Measurements from ENCODE around the gene LRRC8D.

LRRC8D gene

DNA sequence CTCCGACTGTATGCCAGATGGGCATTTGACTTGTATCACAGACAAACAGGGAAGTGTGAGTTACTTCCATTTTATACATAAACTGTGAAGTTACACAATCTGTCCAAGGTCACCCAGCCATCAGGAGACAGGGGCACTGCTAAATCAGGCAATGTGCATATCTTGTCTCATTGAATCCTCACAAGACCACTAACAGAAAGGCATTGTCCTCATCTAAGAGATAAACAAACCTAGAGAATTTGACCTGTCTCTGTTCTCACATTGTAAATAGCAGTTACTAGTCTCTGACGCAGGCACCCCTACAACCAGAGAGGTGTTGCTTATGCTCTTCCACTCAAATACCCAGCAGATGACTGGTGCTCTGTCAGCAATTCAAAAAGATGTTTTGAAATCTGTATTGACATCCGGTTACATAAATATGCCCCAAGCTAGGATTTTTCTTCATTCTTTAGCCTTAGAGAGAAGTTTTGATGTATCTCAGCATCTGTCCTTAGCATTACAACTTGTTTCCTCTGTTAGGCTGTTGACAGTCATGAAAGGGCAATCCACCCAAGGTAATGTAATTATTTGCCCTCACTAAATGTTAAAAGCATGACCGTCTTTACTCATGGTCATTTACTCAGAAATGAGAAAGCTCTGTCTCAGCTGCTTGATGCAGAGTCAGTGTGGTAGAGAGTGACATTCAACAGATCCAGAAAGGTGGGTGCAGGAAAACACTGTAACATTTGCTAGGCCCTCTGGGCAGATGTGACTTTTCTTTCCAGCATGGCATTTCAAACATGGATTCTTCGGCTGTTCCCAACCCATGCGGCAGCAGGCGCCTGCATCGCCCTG is 122.2 kb downstream of the LRRC8D start:
- Histone ChIP-seq H3K4me3 (ENCODE audit: low read depth, low read length) (no peak overlapping the region), H3K36me3 (ENCODE audit: control insufficient read depth, insufficient read depth, low read length) (no peaks in the 10 kb centered on the region), H3K27me3 (ENCODE audit: control insufficient read depth, insufficient read depth, low read length) (no peaks in the 10 kb centered on the region), H3K4me1 (ENCODE audit: control insufficient read depth, insufficient read depth, low read length) (peaks cover 29% of the 10 kb centered on the region), H3K9ac (ENCODE audit: low read depth, low read length) (no peak overlapping the region), H3K9me3 (ENCODE audit: control insufficient read depth, insufficient read depth, low read length) (no peaks in the 10 kb centered on the region)

DNA sequence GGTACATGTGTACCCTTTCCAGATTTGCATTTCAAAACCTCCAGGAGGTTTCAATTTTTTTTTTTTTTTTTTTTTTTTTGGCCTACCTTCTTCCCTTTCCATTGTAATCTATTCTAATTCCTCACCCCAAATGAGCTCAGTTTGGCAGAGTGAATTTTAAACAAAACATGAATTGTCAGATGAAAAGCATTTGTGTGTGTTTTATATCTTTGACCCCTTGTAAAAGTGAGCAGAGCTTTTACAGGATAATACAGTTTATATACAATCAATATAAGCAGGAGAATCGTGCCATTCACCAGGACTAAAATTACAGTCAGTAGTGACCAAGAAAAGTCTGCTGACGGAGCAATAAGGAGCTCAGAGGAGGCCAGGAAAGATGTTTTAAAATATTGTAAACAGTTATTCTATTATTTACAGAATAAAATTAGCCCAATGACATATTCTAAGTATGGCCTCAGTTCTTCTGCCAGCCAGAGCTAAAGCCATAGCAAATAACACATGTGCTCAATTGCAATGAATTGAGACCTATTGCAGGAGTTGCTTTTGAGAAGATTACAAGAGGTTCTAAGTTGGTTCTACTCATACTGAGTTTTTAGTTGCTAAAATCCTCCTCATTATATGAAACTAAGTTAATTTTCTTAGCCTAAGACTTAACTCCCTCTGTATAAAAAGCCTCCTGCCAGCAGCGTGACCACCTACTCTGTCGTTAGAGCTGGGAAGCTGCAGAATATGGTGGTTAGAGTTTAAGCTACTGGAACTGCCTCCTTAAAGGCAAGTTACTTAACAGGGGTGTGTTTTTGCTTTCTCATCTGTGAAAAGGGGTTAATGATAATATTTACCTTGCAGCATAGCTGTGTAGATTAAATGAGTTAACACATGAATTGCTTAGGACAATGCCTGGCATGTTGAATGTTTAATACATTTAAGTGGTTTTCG is 123.3 kb downstream of the LRRC8D start:
- Histone ChIP-seq H3K9me3 (ENCODE audit: control insufficient read depth, insufficient read depth, low read length) (no peaks in the 10 kb centered on the region), H3K27me3 (ENCODE audit: control insufficient read depth, insufficient read depth, low read length) (no peaks in the 10 kb centered on the region), H3K9ac (ENCODE audit: low read depth, low read length) (no peak overlapping the region), H3K4me1 (ENCODE audit: control insufficient read depth, insufficient read depth, low read length) (peaks cover 23% of the 10 kb centered on the region), H3K4me3 (ENCODE audit: low read depth, low read length) (no peak overlapping the region), H3K36me3 (ENCODE audit: control insufficient read depth, insufficient read depth, low read length) (no peaks in the 10 kb centered on the region)

DNA sequence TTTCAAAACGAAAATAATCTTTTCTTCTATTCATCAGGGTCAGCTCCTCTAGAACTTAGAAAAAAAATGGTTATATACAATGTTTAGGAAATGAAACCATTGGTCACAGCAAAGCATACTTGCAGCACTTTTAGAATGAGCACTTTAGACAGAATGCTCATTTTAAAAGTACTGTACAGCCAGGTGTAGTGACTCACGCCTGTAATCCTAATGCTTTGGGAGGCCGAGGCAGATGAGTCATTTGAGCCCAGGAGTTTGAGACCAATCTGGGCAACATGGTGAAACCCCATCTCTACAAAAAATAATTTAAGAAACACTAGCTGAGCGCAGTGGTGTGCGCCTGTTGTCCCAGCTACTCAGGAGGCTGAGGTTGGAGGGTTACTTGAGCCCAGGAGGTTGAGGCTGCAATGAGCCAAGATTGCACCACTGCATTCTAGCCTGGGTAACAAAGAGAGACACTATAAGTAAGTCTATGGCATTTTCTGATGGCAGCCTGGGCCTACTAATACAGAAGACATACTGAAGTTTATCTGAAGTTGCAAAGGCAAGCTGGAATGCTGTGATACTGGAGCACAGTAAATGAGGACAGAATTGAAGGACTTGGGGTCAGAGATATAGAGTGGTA is 125.1 kb downstream of the LRRC8D start:
- Histone ChIP-seq H3K4me3 (ENCODE audit: low read depth, low read length) (no peak overlapping the region), H3K36me3 (ENCODE audit: control insufficient read depth, insufficient read depth, low read length) (no peaks in the 10 kb centered on the region), H3K4me1 (ENCODE audit: control insufficient read depth, insufficient read depth, low read length) (peaks cover 23% of the 10 kb centered on the region), H3K27me3 (ENCODE audit: control insufficient read depth, insufficient read depth, low read length) (no peaks in the 10 kb centered on the region), H3K9me3 (ENCODE audit: control insufficient read depth, insufficient read depth, low read length) (no peaks in the 10 kb centered on the region), H3K9ac (ENCODE audit: low read depth, low read length) (no peak overlapping the region)

DNA sequence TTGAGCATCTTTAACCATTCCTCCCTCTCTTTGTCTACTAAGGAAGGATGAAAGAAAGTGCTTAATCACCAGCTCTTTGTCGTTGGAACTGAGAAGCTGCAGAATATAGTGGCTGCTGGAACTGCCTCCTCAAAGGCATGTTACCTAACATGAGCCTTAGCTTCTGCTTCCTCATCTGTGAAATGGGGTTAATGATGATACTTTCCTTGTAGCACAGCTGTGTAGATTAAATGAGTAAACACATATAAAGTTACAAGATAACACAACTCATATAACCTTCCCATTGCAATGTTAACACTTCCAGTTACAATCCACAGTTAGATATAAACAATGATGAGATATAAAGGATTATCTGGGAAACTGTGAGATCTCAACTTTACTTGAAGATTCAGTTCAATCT is 125.7 kb downstream of the LRRC8D start:
- Histone ChIP-seq H3K36me3 (ENCODE audit: control insufficient read depth, insufficient read depth, low read length) (no peaks in the 10 kb centered on the region), H3K4me1 (ENCODE audit: control insufficient read depth, insufficient read depth, low read length) (peaks cover 23% of the 10 kb centered on the region), H3K4me3 (ENCODE audit: low read depth, low read length) (no peak overlapping the region), H3K9ac (ENCODE audit: low read depth, low read length) (no peak overlapping the region), H3K9me3 (ENCODE audit: control insufficient read depth, insufficient read depth, low read length) (no peaks in the 10 kb centered on the region), H3K27me3 (ENCODE audit: control insufficient read depth, insufficient read depth, low read length) (no peaks in the 10 kb centered on the region)

DNA sequence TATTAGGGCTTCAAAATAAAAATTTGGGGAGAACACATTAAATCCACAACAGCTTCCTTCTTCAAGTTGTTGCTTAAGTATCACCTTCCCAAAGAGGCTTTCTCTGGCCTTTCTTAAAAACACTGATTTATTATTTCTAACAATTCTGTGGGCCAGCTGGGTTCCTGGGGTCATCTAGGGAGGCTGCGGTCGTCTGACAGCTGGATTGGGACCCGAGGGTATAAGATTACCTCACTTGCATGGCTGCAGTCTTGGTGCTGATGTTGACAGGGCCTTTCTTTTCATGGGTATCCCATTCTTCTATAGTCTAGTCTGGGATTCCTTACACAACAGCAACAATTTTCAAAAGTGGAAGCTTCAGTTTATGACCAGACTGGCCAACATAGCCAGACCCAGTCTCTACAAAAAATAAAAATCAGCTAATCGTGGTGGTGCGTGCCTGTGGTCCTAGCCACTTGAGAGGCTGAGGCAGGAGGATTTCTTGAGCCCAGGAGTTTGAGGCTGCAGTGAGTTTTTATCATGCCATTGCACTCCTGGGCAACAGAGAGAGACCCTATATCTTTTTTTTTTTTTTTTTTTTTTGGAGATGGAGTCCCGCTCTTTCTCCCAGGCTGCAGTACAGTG is 128.0 kb downstream of the LRRC8D start:
- no peaks in the 10 kb centered on the region for H3K36me3 ChIP-seq (ENCODE audit: control insufficient read depth, insufficient read depth, low read length)
- no peaks in the 10 kb centered on the region for H3K27me3 ChIP-seq (ENCODE audit: control insufficient read depth, insufficient read depth, low read length)
- H3K9me3 ChIP-seq (ENCODE audit: control insufficient read depth, insufficient read depth, low read length): no peaks in the 10 kb centered on the region
- peaks cover 19% of the 10 kb centered on the region for H3K4me1 ChIP-seq (ENCODE audit: control insufficient read depth, insufficient read depth, low read length)
- H3K9ac ChIP-seq (ENCODE audit: low read depth, low read length): no peak overlapping the region
- no peak overlapping the region for H3K4me3 ChIP-seq (ENCODE audit: low read depth, low read length)

DNA sequence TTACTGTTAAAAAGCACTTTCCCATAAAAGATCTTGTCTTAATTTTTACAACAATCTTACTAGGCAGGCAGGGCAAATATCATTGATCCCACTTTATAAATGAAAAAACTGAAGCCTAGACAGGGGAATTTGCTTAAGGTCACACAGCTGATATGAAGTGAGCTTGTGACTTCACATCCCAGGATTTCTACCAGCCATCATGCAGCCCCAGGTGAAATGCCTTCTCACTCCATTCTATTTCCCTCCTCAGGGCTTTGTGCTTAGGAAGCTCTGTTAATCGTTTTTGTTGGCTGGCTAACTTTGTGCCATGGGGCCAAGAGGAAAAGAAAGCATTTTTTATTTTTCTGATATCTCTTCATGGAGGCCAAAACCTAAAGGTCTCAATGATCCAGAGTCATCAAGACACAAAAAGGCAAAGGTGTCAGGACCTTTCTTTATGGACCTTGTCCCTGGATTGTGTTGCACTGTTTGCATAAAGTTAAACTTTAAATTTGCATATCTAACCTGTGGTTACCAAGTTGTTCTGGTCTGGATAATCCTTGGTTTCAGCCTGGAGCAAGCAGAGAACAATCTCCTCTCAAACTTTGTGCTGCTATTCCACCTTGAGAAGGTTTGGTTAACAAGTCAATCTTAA is 129.3 kb downstream of the LRRC8D start:
- H3K9ac ChIP-seq (ENCODE audit: low read depth, low read length): no peak overlapping the region

DNA sequence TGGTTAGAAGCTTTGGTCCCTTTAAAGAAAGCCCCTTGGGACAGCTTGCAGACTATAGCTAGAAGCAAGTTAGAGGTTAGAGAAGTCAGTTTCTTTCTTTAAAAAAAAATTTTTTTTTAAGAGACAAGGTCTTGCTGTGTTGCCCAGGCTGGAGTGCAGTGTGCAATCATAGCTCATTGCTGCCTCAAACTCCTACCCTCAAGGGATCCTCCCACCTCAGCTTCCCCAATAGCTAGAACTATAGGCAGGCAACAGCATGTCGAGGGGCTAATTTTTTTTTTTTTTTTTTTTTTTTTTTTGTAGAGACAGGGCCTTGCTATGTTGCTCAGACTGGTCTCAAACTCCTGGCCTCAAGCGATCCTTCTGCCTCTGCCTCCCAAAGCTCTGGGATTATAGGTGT is 129.9 kb downstream of the LRRC8D start:
- H3K9ac ChIP-seq (ENCODE audit: low read depth, low read length): no peak overlapping the region
- peaks cover 17% of the 10 kb centered on the region for H3K4me1 ChIP-seq (ENCODE audit: control insufficient read depth, insufficient read depth, low read length)
- no peaks in the 10 kb centered on the region for H3K9me3 ChIP-seq (ENCODE audit: control insufficient read depth, insufficient read depth, low read length)
- no peaks in the 10 kb centered on the region for H3K27me3 ChIP-seq (ENCODE audit: control insufficient read depth, insufficient read depth, low read length)
- no peaks in the 10 kb centered on the region for H3K36me3 ChIP-seq (ENCODE audit: control insufficient read depth, insufficient read depth, low read length)
- no peak overlapping the region for H3K4me3 ChIP-seq (ENCODE audit: low read depth, low read length)

More for the DNA sequence above, 129.3 kb downstream of the LRRC8D start:
- Histone ChIP-seq H3K9me3 (ENCODE audit: control insufficient read depth, insufficient read depth, low read length) (no peaks in the 10 kb centered on the region), H3K4me3 (ENCODE audit: low read depth, low read length) (no peak overlapping the region), H3K4me1 (ENCODE audit: control insufficient read depth, insufficient read depth, low read length) (peaks cover 17% of the 10 kb centered on the region), H3K27me3 (ENCODE audit: control insufficient read depth, insufficient read depth, low read length) (no peaks in the 10 kb centered on the region), H3K36me3 (ENCODE audit: control insufficient read depth, insufficient read depth, low read length) (no peaks in the 10 kb centered on the region)

DNA sequence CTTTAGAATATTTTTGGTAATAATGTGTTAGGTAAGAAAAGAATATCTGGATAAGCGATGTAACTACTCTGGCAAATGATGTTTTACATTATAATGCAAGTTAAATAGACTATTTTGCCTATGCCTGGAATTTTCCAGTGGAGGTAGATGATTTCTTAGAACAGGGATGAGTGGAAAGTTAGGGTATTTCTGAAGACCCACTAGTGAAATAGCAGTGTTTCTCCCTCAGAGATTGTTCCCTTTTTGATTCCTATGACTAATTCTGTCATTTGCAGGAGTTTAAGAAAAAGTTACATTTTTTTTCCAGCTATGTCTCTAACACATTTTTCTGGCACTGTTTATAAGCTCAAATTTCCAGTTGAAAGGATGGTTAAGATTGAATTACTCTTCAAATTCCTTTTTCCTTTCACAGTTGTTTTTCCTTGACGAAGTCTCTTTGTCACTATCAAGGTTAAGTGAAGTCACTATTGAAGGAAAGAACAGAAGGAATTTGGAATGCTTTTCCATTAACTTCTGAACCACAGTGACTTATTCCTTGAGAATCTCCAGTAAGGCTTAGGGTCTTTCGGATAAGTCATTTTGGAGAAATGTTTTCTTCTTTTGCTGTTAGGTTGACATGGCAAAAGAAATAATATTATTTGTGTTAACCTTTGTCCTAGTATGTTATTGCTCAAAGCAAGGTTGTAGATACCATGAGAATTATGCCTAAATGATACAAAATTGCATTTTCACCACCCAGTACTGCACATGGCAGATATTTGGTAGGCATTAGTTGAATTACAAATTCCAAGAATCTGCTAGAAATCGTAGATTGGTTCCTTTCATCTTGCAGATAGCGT is 131.2 kb downstream of the LRRC8D start:
- Histone ChIP-seq H3K4me1 (ENCODE audit: control insufficient read depth, insufficient read depth, low read length) (peaks cover 18% of the 10 kb centered on the region), H3K36me3 (ENCODE audit: control insufficient read depth, insufficient read depth, low read length) (no peaks in the 10 kb centered on the region), H3K27me3 (ENCODE audit: control insufficient read depth, insufficient read depth, low read length) (no peaks in the 10 kb centered on the region), H3K9me3 (ENCODE audit: control insufficient read depth, insufficient read depth, low read length) (no peaks in the 10 kb centered on the region), H3K4me3 (ENCODE audit: low read depth, low read length) (no peak overlapping the region), H3K9ac (ENCODE audit: low read depth, low read length) (no peak overlapping the region)

DNA sequence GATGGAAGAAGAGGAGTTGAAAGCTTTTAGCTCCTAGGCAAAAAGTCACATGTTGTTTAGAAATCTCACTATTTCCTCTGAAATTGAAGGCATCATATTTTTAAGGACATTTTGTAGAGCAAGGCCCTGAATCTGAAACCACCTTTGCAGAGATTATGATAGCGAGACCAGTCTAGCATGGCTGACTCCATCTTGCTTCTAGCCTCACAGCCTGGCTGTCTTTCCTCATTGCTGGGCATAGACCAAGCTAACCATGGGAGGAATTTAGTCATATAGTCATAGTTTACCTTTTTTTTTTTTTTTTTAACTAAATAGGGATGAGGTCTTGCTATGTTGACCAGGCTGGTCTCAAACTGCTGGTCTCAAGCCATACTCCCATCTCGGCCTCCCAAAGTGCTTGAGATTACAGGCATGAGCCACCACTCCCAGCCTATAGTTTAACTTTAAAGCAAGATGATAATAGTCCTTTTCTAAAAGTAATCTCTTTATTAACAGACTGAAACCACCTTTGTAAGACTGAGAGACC is 131.8 kb downstream of the LRRC8D start:
- Histone ChIP-seq H3K4me1 (ENCODE audit: control insufficient read depth, insufficient read depth, low read length) (peaks cover 20% of the 10 kb centered on the region), H3K9me3 (ENCODE audit: control insufficient read depth, insufficient read depth, low read length) (no peaks in the 10 kb centered on the region), H3K4me3 (ENCODE audit: low read depth, low read length) (no peak overlapping the region), H3K9ac (ENCODE audit: low read depth, low read length) (no peak overlapping the region), H3K27me3 (ENCODE audit: control insufficient read depth, insufficient read depth, low read length) (no peaks in the 10 kb centered on the region), H3K36me3 (ENCODE audit: control insufficient read depth, insufficient read depth, low read length) (no peaks in the 10 kb centered on the region)

DNA sequence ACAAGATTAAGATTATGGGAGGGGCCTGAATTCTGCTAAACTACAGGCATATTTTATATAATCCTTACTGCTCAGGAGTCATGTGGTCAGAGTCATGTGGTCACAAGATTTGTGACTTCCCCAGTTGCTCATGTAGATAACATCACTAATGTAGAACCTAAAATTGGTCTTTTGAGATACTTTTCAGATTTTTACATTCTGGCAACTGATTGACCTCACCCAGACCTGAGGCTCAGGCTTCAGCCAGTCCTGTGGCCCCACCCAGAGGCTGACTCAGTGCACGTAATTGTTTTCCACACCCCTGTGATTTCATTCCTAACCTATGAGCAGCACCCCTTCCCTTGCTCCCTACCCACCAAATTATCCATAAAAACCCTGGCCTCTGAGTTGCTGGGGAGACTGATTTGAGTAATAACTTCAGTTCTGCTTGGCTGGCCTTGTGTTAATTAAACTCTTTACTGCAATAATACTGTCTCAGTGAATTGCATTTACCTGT is 132.3 kb downstream of the LRRC8D start:
- no peaks in the 10 kb centered on the region for H3K36me3 ChIP-seq (ENCODE audit: control insufficient read depth, insufficient read depth, low read length)
- H3K9ac ChIP-seq (ENCODE audit: low read depth, low read length): no peak overlapping the region
- no peak overlapping the region for H3K4me3 ChIP-seq (ENCODE audit: low read depth, low read length)
- no peaks in the 10 kb centered on the region for H3K9me3 ChIP-seq (ENCODE audit: control insufficient read depth, insufficient read depth, low read length)
- H3K27me3 ChIP-seq (ENCODE audit: control insufficient read depth, insufficient read depth, low read length): no peaks in the 10 kb centered on the region
- H3K4me1 ChIP-seq (ENCODE audit: control insufficient read depth, insufficient read depth, low read length): peaks cover 20% of the 10 kb centered on the region
